ENCODE data around the gene PLXDC2.

The PLXDC2 gene

DNA sequence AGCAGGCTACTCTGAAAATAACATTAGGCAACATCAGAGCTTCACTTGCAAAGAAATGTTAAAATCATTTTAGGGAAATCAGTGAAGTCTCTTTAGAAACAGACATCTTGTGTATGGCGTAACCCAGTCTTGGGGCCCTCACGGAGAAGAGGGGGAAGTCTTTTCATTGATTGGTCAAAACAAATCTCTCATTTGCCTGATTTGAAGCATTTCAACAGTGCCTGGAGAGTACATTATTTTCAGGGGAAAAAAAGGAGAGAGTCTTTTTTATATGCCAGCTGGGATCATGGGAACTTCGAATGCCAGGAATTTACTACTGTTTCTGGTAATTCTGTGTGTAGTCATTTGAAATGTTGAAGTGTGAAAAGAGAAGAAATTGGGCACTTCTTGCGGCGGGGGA is 471.4 kb downstream of the PLXDC2 start:
- DNase-seq (ENCODE audit: low spot score) = no peak
- H3K9me3 ChIP-seq (ENCODE audit: severe bottlenecking) = no peaks in the 10 kb centered on the region
- no peaks in the 10 kb centered on the region for H3K27me3 ChIP-seq (ENCODE audit: insufficient read depth, poor library complexity, severe bottlenecking)
- no peak overlapping the region for H3K4me3 ChIP-seq (ENCODE audit: severe bottlenecking)
- no peak for ATAC-seq (ENCODE audit: low read depth)
- no peak overlapping the region for H3K27ac ChIP-seq (ENCODE audit: poor library complexity, severe bottlenecking)
- TF ChIP-seq, protein P1, sequence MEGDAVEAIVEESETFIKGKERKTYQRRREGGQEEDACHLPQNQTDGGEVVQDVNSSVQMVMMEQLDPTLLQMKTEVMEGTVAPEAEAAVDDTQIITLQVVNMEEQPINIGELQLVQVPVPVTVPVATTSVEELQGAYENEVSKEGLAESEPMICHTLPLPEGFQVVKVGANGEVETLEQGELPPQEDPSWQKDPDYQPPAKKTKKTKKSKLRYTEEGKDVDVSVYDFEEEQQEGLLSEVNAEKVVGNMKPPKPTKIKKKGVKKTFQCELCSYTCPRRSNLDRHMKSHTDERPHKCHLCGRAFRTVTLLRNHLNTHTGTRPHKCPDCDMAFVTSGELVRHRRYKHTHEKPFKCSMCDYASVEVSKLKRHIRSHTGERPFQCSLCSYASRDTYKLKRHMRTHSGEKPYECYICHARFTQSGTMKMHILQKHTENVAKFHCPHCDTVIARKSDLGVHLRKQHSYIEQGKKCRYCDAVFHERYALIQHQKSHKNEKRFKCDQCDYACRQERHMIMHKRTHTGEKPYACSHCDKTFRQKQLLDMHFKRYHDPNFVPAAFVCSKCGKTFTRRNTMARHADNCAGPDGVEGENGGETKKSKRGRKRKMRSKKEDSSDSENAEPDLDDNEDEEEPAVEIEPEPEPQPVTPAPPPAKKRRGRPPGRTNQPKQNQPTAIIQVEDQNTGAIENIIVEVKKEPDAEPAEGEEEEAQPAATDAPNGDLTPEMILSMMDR (IDR thresholded peaks at IDR 0.05; ENCODE audit: poor library complexity, severe bottlenecking) = no peak
- no peaks in the 10 kb centered on the region for H3K36me3 ChIP-seq (ENCODE audit: low read depth)
- H3K4me1 ChIP-seq (ENCODE audit: insufficient read depth, poor library complexity, severe bottlenecking) = no peaks in the 10 kb centered on the region

DNA sequence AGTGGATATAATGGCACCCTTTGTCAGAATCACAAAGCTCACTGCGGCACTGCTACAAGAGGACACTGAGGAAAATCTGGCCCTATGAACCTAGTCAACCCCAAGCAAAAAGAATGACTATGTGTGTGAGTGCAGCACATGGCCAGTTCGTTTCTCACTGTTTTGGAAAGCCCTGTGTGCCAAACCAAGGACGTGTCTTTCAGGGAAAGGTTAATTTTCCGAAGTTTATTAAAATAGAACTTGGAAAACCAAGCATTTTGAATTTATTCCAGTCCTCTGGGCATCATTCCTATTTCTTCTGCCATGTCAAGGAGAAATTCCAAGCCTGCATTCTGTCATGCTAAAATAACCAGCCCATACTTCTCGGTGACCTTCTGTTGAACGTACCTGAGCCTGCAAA is 471.8 kb downstream of the PLXDC2 start:
- Histone ChIP-seq H3K36me3 (ENCODE audit: low read depth) (no peaks in the 10 kb centered on the region), H3K27ac (ENCODE audit: poor library complexity, severe bottlenecking) (no peak overlapping the region), H3K4me3 (ENCODE audit: severe bottlenecking) (no peak overlapping the region), H3K4me1 (ENCODE audit: insufficient read depth, poor library complexity, severe bottlenecking) (no peaks in the 10 kb centered on the region), H3K27me3 (ENCODE audit: insufficient read depth, poor library complexity, severe bottlenecking) (no peaks in the 10 kb centered on the region), H3K9me3 (ENCODE audit: severe bottlenecking) (no peaks in the 10 kb centered on the region)
- TF ChIP-seq, protein P1 (IDR thresholded peaks at IDR 0.05; ENCODE audit: poor library complexity, severe bottlenecking) = no peak
- DNase-seq (ENCODE audit: low spot score) (no peak), ATAC-seq (ENCODE audit: low read depth) (no peak)

DNA sequence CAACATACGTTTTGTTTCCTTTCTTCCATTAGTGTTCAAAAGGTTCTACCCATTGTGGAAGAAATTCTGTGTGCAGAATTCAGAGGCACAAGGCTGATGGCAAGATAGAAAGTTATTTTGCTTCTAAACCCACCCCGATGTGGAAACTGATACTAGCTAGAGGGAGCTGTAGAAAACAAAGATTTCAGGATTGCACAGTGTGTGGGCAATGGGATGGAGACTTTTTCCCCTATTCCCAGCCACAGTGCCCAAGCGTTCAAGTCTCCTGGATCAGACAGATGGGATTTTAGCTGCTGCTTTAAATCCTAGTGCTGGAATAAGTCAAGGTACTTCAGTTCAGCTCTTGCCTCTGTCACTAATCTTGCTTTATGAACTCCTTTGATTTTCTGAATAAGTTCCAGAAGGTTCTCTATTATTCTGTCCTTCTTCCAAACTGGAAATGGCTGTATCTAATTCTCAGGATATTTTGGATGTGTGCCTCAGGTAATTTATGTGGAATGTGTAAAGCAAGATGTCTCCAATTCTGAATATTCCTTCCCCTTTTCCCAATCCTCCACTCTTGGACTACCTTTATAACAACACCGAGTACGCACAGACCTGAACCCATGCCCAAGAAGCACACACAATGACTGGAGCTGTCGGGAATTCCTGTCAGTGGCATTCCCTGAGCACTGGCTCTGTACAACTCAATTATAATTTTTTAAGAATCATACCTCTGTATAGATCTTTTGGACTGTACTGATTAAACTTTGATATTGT is 473.0 kb downstream of the PLXDC2 start:
- no peak overlapping the region for H3K4me3 ChIP-seq (ENCODE audit: severe bottlenecking)
- TF ChIP-seq, protein P1 (IDR thresholded peaks at IDR 0.05; ENCODE audit: poor library complexity, severe bottlenecking) = no peak
- ATAC-seq (ENCODE audit: low read depth) (no peak), DNase-seq (ENCODE audit: low spot score) (no peak)
- H3K4me1 ChIP-seq (ENCODE audit: insufficient read depth, poor library complexity, severe bottlenecking) = no peaks in the 10 kb centered on the region
- no peaks in the 10 kb centered on the region for H3K36me3 ChIP-seq (ENCODE audit: low read depth)
- no peak overlapping the region for H3K27ac ChIP-seq (ENCODE audit: poor library complexity, severe bottlenecking)
- H3K9me3 ChIP-seq (ENCODE audit: severe bottlenecking) = no peaks in the 10 kb centered on the region
- no peaks in the 10 kb centered on the region for H3K27me3 ChIP-seq (ENCODE audit: insufficient read depth, poor library complexity, severe bottlenecking)

DNA sequence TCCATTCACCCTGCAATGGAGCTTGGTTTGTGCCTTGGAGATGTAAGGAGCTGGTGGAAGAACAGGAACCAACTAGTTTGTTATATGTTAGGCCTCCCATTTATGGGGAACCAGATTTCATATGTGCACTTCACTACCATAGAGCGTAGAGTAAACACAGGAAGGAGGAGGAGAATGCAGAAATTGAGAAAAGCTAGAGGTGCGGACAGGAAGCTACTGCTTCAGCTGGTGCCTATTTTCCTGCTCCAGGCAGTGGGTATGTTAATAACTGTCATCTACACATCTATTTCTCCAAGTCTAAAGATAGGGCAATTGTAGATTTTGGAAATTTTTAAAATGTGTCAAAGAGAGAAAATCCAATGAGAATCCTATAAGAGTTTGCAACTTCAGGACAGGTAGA is 482.2 kb downstream of the PLXDC2 start:
- no peak for DNase-seq (ENCODE audit: low spot score)
- no peaks in the 10 kb centered on the region for H3K9me3 ChIP-seq (ENCODE audit: severe bottlenecking)
- no peak overlapping the region for H3K4me3 ChIP-seq (ENCODE audit: severe bottlenecking)
- TF ChIP-seq, protein P1 (IDR thresholded peaks at IDR 0.05; ENCODE audit: poor library complexity, severe bottlenecking) = no peak
- no peak for ATAC-seq (ENCODE audit: low read depth)
- H3K4me1 ChIP-seq (ENCODE audit: insufficient read depth, poor library complexity, severe bottlenecking) = no peaks in the 10 kb centered on the region
- H3K27me3 ChIP-seq (ENCODE audit: insufficient read depth, poor library complexity, severe bottlenecking) = no peaks in the 10 kb centered on the region
- no peaks in the 10 kb centered on the region for H3K36me3 ChIP-seq (ENCODE audit: low read depth)
- no peak overlapping the region for H3K27ac ChIP-seq (ENCODE audit: poor library complexity, severe bottlenecking)

DNA sequence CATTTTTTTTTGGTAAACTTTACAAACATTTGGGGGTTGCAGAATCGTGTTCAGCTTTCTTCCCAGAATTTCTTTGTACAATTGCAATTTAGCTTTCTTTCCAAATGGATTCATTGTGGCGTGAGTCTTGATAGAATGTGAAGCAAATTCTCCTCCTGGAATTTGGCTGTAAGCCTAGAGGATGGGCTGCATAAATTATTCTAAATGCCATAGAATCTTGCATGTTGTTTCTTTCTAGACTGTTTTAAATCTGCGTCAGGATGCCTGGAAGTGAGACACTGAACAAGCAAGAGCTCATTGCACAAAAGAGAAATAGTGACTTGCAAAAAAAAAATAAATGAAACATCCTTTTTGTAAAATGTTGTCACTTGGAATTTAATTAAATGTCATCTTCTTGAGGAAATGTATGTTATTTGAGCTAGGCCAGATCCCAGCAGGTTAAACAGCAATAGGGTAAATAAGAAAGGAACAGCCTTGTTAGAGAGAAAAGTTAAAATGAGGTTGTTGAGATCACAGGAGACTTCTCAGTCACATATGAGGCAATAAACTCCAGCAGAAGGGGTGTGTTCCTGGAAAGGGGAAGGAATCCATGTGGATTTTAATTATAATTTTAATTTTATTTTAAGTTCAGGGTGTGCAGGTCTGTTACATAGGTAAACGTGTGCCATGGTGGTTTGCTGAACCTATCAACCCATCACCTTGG is 483.0 kb downstream of the PLXDC2 start:
- TF ChIP-seq, protein P1 (IDR thresholded peaks at IDR 0.05; ENCODE audit: poor library complexity, severe bottlenecking) = no peak
- Histone ChIP-seq H3K27ac (ENCODE audit: poor library complexity, severe bottlenecking) (no peak overlapping the region), H3K4me1 (ENCODE audit: insufficient read depth, poor library complexity, severe bottlenecking) (no peaks in the 10 kb centered on the region), H3K36me3 (ENCODE audit: low read depth) (no peaks in the 10 kb centered on the region), H3K9me3 (ENCODE audit: severe bottlenecking) (no peaks in the 10 kb centered on the region), H3K27me3 (ENCODE audit: insufficient read depth, poor library complexity, severe bottlenecking) (no peaks in the 10 kb centered on the region), H3K4me3 (ENCODE audit: severe bottlenecking) (no peak overlapping the region)
- DNase-seq (ENCODE audit: low spot score) (no peak), ATAC-seq (ENCODE audit: low read depth) (no peak)

Measured in RWPE2 (cell line).